PC-9 (cell line): ENCODE results near the gene PDZK1IP1. TPM values are rescaled to one million over a fixed set of nuclear protein-coding genes. Genes with fewer than 3 reads are reported as not detected.

ENCODE experiments used
- BruUV-seq: library from RNA; stranded (reverse); fragments of 400-500 nt; replicated peaks from 2 replicates; lab custom pipeline; 2021; lab: Mats Ljungman, UMichigan
- CTCF ChIA-PET: fragments of 300-600 bp; sonication (Branson Sonifier 250); formaldehyde crosslinking; loops from one replicate; lab custom pipeline; 2022; ENCODE audit warnings: antibody characterized with exemption; lab: Charles Lee
- POLR2A ChIA-PET: fragments of 300-600 bp; sonication (Branson Sonifier 250); formaldehyde crosslinking; loops from one replicate; lab custom pipeline; 2022; ENCODE audit warnings: antibody characterized with exemption; ENCODE audit not compliant: unreplicated experiment; lab: Charles Lee
- DNase-seq, 2 experiments: peaks; one replicate each; pipeline versions ENCODE4 v3.0.0 to v3.0.0-alpha.2; 2015 to 2022; ENCODE audit warnings: mixed read lengths in 1 of 2
- H2AFZ ChIP-seq: fragments of 200-600 bp; sonication (generic); 2 replicates; pipeline ENCODE4 v1.8.1; 2017; ENCODE audit warnings: antibody characterized with exemption
- H3F3A ChIP-seq: fragments of 200-600 bp; sonication (generic); 2 replicates; pipeline ENCODE4 v1.8.1; 2017; ENCODE audit warnings: antibody characterized with exemption, mild to moderate bottlenecking, low read depth; ENCODE audit not compliant: insufficient read depth
- H3K27ac ChIP-seq: fragments of 200-600 bp; sonication (generic); 2 replicates; pipeline ENCODE4 v1.6.1; 2016; ENCODE audit warnings: mixed run types
- H3K27me3 ChIP-seq: fragments of 200-600 bp; sonication (generic); 2 replicates; pipeline ENCODE4 v1.6.1; 2016; ENCODE audit warnings: low read depth, mixed run types; ENCODE audit not compliant: insufficient read depth
- H3K36me3 ChIP-seq: fragments of 200-600 bp; sonication (generic); 2 replicates; pipeline ENCODE4 v1.6.1; 2016; ENCODE audit warnings: low read depth, mixed run types
- H3K4me1 ChIP-seq: fragments of 200-600 bp; sonication (generic); replicated peaks from 2 replicates; pipeline ENCODE4 v1.6.1; 2016; ENCODE audit warnings: mixed run types; ENCODE audit not compliant: insufficient read depth
- H3K4me2 ChIP-seq: fragments of 200-600 bp; sonication (generic); 2 replicates; pipeline ENCODE4 v1.6.1; 2017; ENCODE audit warnings: mixed run types
- H3K4me3 ChIP-seq: fragments of 200-600 bp; sonication (generic); 2 replicates; pipeline ENCODE4 v1.6.1; 2016; ENCODE audit warnings: mixed run types
- H3K79me2 ChIP-seq: fragments of 200-600 bp; sonication (generic); 2 replicates; pipeline ENCODE4 v1.6.1; 2017; ENCODE audit warnings: low read depth, mixed run types
- H3K9me2 ChIP-seq: fragments of 200-600 bp; sonication (generic); 2 replicates; pipeline ENCODE4 v1.8.1; 2017; ENCODE audit warnings: mild to moderate bottlenecking; ENCODE audit not compliant: insufficient read depth
- H3K9me3 ChIP-seq: fragments of 200-600 bp; sonication (generic); 2 replicates; pipeline ENCODE4 v1.8.1; 2016; ENCODE audit warnings: low read depth; ENCODE audit not compliant: insufficient read depth
- H4K20me1 ChIP-seq: fragments of 200-600 bp; sonication (generic); 2 replicates; pipeline ENCODE4 v1.8.1; 2017; ENCODE audit not compliant: insufficient read depth
- EZH2 ChIP-seq: fragments of 200-600 bp; sonication (generic); IDR thresholded peaks from 2 replicates; pipeline ENCODE4 v1.8.0; 2017; ENCODE audit warnings: antibody characterized with exemption, low read depth
- intact Hi-C: fragments of 100-400 bp; cut with micrococcal nuclease; formaldehyde crosslinking; loops from one replicate; pipeline ENCODE4 v1.10.0; 2022; ENCODE audit not compliant: unreplicated experiment
- total RNA-seq: library from RNA; stranded (reverse); gene quantifications from 2 replicates; pipeline ENCODE4 v1.2.3, GENCODE V29; 2021
- TF ChIP-seq, protein P1 (sequence below): fragments of 200-600 bp; sonication (generic); conservative IDR thresholded peaks from 2 replicates; pipeline ENCODE4 v1.6.1; 2017; ENCODE audit warnings: mixed run types, antibody characterized with exemption, mild to moderate bottlenecking, moderate library complexity

PDZK1IP1 gene
- total RNA-seq, 1 experiment from 2014 or later: 6.2 TPM

DNA sequence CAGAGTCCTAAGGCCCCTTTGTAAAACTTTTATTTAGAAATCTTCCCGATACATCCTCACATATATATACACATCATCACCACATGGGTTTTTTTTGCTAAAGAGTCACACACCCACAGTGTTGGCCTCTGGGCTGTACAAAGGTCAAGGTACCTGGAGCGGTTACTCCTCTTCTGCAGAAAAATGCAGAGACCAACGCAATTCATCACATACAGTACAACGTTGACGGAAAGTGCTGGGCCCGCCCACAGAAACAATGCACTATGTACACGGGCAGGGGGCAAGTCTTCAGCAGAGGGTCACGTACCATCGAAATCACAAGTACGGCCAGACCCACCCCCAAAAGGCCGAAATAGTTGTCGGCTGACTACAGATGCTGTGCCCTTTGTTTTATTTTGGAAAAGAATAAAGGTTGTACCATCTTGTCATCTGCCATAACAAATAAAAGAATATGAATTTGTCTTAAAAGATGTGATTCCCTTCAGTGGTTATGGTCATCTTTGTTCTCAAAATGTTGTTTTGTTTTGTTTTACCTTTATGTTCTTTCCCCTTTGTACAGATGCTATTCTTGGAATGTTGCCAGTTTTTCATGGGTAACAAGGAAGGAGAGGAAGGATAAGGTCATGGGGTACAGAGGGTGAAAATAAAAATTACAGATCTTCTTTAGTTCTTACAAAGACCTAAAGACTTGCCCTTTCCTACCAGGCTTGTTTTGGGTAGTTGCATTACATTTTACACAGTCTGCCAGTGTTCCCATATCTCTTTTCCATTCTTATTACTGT is 26.6 kb upstream of the PDZK1IP1 start:
- peaks cover 7% of the 10 kb centered on the region; the same call in 1 of the 2 replicates for H3K27me3 ChIP-seq
- BruUV-seq: no TSS peak
- intact Hi-C loops: no loop called here
- ChIA-PET POLR2A (no interaction called here), CTCF (no interaction called here)
- H3K9me3 ChIP-seq: no peaks in the 10 kb centered on the region
- H3K9me2 ChIP-seq: no peaks in the 10 kb centered on the region
- H4K20me1 ChIP-seq: no peaks in the 10 kb centered on the region
- DNase-seq: no peak
- no peak overlapping the region for H3K4me3 ChIP-seq
- TF ChIP-seq, protein P1, sequence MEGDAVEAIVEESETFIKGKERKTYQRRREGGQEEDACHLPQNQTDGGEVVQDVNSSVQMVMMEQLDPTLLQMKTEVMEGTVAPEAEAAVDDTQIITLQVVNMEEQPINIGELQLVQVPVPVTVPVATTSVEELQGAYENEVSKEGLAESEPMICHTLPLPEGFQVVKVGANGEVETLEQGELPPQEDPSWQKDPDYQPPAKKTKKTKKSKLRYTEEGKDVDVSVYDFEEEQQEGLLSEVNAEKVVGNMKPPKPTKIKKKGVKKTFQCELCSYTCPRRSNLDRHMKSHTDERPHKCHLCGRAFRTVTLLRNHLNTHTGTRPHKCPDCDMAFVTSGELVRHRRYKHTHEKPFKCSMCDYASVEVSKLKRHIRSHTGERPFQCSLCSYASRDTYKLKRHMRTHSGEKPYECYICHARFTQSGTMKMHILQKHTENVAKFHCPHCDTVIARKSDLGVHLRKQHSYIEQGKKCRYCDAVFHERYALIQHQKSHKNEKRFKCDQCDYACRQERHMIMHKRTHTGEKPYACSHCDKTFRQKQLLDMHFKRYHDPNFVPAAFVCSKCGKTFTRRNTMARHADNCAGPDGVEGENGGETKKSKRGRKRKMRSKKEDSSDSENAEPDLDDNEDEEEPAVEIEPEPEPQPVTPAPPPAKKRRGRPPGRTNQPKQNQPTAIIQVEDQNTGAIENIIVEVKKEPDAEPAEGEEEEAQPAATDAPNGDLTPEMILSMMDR: no peak
- no peaks in the 10 kb centered on the region for H3F3A ChIP-seq
- no peak overlapping the region for H3K4me2 ChIP-seq
- no peak overlapping the region for H3K27ac ChIP-seq
- H3K4me1 ChIP-seq: no peaks in the 10 kb centered on the region
- H3K36me3 ChIP-seq: no peaks in the 10 kb centered on the region
- H3K79me2 ChIP-seq: no peaks in the 10 kb centered on the region
- no peak overlapping the region for H2AFZ ChIP-seq

DNA sequence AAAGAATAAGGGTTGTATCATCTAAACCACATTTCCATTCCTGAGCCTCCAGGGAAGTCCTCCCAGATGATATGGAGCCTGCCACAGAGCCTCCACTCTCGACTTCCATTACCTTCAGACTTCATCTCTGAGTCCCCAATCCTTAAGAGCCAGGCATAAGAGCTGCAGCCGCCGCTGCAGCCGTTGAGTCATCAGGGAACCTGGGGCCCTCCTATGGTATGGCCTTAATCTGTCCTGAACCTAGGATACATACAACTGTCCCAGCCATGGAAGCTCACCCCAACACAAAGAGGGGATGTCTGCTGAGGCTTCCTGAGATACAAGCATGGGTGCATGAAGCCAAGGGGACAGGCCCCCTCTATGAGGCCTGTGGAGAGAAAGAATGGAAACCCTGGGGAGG is 25.9 kb upstream of the PDZK1IP1 start:
- H3K9me3 ChIP-seq: no peaks in the 10 kb centered on the region
- intact Hi-C loops: no loop called here
- ChIA-PET CTCF (no interaction called here), POLR2A (no interaction called here)
- no peaks in the 10 kb centered on the region for H3F3A ChIP-seq
- no peak overlapping the region for H2AFZ ChIP-seq
- H3K4me2 ChIP-seq: no peak overlapping the region
- no TSS peak for BruUV-seq
- H3K27me3 ChIP-seq: peaks cover 4% of the 10 kb centered on the region; the same call in 1 of the 2 replicates
- H3K27ac ChIP-seq: no peak overlapping the region
- H4K20me1 ChIP-seq: no peaks in the 10 kb centered on the region
- DNase-seq: no peak
- no peak overlapping the region for H3K4me3 ChIP-seq
- TF ChIP-seq, protein P1: no peak
- TF ChIP-seq EZH2: no peak
- no peaks in the 10 kb centered on the region for H3K79me2 ChIP-seq
- H3K9me2 ChIP-seq: no peaks in the 10 kb centered on the region
- H3K4me1 ChIP-seq: no peaks in the 10 kb centered on the region
- no peaks in the 10 kb centered on the region for H3K36me3 ChIP-seq

DNA sequence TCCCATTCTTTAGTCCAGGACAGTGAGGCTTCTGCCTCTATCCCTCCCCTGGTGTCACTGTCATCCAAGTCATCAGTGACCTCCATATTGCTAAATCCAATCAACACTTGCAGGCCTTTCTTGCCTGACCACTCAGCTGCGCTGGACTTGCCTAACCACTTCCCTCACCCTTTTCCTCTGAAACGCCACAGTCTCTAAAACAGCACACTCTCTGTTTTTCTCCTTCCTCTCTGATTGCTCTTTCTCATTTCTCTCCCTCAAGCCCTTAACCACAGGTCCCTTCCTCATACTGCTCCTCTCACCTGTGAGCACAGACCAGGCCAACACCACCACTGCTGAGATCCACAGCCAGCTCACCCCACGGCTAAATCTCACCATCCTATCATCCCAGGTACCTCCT is 24.7 kb upstream of the PDZK1IP1 start:
- Histone ChIP-seq H3K36me3 (no peaks in the 10 kb centered on the region), H3K9me3 (no peaks in the 10 kb centered on the region), H3K4me3 (no peak overlapping the region), H2AFZ (no peak overlapping the region), H3K9me2 (no peaks in the 10 kb centered on the region), H3K27me3 (no peaks in the 10 kb centered on the region), H3F3A (no peaks in the 10 kb centered on the region), H3K79me2 (no peaks in the 10 kb centered on the region), H3K4me2 (no peak overlapping the region), H3K27ac (no peak overlapping the region), H3K4me1 (no peaks in the 10 kb centered on the region), H4K20me1 (no peaks in the 10 kb centered on the region)
- TF ChIP-seq, protein P1: no peak
- no peak for TF ChIP-seq EZH2
- DNase-seq: no peak
- intact Hi-C loops: no loop called here
- BruUV-seq: no TSS peak
- ChIA-PET CTCF (no interaction called here), POLR2A (no interaction called here)
